AG08396 (cell line): Measurements from ENCODE around the gene L1TD1.
"Not testable (repeated sequence)": the region's sequence is repeated elsewhere in the genome, so short reads cannot be mapped to it uniquely, and the experiment has no call there.

Source experiments
- DNase-seq: peaks from one replicate; pipeline ENCODE4 v3.0.0; 2012; ENCODE audit warnings: low spot score, mixed read lengths

The L1TD1 gene

DNA sequence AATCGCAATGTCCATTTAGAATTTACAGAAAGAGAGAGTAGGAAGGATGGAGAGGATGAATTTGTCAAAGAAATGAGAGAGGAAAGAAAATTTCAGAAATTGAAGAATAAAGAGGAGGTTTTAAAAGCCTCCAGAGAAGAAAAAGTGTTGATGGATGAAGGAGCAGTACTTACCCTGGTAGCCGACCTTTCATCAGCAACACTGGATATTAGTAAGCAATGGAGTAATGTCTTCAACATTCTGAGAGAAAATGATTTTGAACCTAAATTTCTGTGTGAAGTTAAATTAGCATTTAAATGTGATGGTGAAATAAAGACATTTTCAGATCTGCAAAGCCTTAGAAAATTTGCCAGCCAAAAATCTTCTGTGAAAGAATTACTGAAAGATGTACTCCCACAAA, 12.5 kb downstream of the L1TD1 start:
- no peak for DNase-seq

DNA sequence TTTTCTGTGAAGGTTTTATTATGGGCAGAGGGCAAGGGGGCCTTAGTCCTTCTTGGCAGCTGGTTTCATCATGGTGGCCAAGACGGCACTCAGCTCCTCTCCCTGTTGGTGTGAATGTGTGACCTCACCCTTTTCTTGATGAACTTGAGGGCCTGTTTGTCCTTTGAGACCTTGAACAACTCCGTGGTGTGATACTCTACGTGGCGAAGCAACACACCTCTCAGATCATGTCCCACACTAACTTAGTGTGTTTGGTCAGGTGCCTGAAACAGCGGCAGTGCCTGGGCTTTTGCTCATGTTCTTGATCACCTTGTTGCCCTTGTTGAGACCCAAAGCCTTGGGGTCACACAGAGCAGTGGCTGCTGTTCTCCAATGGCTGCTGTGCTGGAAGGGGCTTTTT, 13.4 kb downstream of the L1TD1 start:
- no peak for DNase-seq

GRCh38 chr1:62208970-62209369, 14.3 kb downstream of the L1TD1 start:
- no peak for DNase-seq

DNA sequence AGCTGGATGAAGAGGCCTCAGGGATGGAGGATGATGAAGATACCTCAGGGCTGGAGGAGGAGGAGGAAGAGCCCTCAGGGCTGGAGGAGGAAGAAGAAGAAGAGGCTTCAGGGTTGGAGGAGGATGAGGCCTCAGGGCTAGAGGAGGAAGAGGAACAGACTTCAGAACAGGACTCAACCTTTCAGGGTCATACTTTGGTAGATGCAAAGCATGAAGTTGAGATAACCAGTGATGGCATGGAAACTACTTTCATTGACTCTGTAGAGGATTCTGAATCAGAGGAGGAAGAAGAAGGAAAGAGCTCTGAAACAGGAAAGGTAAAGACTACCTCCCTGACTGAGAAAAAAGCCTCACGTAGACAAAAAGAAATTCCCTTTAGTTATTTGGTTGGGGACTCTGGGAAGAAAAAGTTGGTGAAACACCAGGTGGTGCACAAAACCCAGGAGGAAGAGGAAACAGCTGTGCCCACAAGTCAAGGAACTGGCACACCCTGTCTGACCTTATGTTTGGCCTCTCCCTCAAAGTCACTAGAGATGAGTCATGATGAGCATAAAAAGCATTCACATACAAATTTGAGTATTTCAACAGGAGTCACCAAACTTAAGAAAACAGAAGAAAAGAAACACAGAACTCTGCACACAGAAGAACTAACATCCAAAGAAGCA, 15.4 kb downstream of the L1TD1 start:
- no peak for DNase-seq

- no peak for DNase-seq
Measured at GRCh38 chr1:62210960-62211359, 16.3 kb downstream of the L1TD1 start.

DNA sequence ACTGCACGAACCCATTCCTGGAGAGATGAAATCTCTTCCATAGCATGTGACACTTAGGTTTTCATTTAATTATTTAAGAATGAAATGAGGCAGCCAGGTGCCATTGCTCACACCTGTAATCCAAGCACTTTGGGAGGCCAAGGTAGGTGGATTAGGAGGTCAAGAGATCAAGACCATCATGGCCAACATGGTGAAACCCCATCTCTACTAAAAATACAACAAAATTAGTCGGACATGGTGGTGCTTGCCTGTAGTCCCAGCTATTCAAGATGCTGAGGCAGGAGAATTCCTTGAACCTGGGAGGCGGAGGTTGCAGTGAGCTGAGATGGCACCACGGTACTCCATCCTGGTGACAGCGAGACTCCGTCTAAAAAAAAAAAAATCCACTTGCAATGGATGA, 17.8 kb downstream of the L1TD1 start:
- DNase-seq: no peak

GRCh38 chr1:62213075-62213914, 18.6 kb downstream of the L1TD1 start:
- no peak for DNase-seq

GRCh38 chr1:62218604-62219003, 24.0 kb downstream of the L1TD1 start:
- no peak for DNase-seq

- DNase-seq: not testable (repeated sequence)
Measured at GRCh38 chr1:62220456-62220855, 25.8 kb downstream of the L1TD1 start.

GRCh38 chr1:62221171-62221570, 26.5 kb downstream of the L1TD1 start:
- DNase-seq: no peak

- no peak for DNase-seq
Measured at GRCh38 chr1:62222321-62222720, 27.7 kb downstream of the L1TD1 start.

DNA sequence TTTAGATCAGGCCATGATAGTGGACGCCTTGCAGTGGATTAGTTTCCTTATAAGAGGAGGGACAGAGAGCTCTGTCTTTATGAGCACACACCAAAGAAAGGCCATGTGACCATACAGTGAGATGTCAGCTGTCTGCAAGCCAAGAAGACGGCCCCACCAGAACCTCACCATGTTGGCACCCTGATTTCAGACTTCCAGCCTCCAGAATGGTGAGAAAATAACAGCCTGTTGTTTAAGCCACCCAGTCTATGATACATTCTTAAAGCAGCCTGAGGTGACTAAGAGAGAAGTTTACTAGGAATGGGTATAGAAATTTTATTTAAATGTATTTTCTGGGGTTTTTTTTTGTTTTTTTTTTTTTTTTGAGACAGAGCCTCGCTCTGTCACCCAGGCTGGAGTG, 29.5 kb downstream of the L1TD1 start:
- no peak for DNase-seq

- DNase-seq: no peak
Measured at GRCh38 chr1:62227496-62227895, 32.8 kb downstream of the L1TD1 start.

DNA sequence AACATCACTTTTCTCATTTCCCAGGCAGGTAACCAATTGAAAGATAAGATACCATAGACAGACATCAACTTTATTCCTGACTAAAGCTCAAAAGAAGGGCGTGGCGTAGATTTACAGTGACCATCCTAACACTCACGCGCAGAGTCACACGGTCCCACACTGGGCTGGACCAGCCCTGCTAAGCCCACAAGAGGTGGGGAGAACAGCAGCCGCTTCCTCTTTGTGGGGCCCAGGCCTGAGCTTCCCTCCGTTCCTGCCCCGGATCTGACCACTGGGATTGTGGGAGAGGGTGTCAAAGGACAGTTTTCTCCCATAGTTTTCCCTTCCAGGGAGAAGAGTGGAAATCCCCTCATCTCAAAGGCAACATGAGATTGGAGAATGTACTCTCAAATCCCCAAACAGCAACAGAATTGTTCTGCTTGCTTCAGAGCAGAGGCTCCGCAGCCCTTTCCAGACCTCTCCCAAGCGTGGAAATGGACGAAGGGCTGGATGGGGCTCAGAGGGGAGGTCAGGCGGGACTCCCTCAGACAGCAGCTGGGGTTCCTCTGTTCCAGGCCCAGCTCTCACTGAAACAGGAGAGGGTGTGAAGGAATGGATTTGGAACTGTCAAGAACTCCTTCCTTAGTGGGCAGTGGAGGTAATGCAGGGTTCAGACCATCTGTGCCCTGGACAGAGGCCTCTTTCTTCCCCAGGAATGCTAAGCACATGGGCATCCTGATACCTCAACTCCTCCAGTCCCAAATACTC, 33.7 kb downstream of the L1TD1 start:
- no peak for DNase-seq

DNA sequence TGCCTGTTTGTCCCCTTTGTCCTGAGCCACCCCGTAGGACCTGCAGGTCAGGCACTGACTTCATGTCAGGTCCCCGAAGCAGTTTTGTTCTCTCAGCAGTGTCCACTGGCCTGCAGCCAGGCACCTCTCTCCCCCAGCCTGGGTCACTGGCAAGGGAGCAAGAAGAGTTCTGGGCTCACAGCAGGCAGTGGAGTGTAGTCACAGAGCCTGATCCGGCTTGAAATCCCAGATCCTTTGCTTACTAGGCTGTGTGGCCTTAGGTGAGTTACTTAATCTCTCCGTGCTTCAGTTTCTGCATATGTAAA, 34.2 kb downstream of the L1TD1 start:
- DNase-seq: no peak

DNA sequence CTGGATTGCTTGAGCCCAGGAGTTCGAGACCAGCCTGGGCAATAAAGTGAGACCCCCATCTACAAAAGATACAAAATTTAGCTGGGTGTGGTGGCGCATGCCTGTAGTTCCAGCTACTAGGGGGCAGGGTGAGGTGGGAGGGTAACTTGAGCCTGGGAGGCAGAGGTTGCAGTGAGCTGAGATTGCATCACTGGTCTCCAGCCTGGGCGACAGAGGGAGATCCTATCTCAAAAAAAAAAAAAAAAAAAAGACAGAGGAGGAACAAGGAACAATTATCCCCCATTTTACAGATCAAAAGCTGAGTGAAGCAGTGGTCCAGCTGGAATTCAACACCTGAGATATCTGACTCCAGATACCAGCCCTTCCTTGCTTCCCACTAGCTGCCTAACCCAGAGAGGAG, 34.8 kb downstream of the L1TD1 start:
- DNase-seq: no peak

GRCh38 chr1:62229932-62230331, 35.3 kb downstream of the L1TD1 start:
- DNase-seq: no peak

- DNase-seq: no peak
Measured at GRCh38 chr1:62230718-62231117, 36.1 kb downstream of the L1TD1 start.

DNA sequence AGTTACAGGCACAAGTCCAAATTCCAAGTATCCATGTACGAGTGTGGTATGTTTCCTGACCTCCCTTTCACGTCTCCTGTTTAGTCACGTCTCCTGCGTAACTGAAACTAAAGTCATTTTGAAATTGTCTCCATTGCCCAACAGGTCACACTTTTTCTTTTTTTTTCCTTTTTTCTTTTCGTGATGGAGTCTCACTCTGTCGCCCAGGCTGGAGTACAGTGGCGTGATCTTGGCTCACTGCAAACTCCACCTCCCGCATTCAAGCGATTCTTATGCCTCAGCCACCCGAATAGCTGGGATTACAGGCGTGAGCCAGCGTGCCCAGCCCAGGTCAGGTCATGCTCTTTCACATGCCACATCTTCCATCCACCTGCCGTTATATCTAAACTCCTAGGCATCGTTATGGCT, 38.2 kb downstream of the L1TD1 start:
- DNase-seq: no peak

DNA sequence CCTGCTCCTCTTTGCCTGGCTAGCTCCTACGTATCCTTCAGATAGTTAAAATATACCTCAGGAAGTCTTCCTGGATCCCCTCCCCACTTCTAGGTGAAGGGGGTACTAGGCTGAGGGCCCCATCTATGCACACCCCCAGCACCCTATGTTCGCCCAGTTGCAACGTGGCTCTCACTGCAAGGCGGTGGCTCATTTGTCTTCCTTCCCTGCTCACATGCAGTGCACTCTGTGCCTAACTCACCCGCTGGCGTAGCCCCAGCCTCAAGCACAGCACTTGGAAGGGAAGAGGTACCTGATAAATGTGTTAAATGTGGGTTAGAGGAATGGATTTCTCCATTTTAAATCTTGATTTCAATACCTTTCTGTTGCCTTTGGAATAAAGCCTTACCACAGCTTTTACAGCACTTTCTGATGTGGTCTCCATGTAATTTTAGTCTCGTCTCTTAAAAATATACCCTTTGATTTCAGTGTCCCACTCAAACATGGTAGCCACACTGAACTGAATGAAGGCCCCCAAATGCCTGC, 39.3 kb downstream of the L1TD1 start:
- no peak for DNase-seq

DNA sequence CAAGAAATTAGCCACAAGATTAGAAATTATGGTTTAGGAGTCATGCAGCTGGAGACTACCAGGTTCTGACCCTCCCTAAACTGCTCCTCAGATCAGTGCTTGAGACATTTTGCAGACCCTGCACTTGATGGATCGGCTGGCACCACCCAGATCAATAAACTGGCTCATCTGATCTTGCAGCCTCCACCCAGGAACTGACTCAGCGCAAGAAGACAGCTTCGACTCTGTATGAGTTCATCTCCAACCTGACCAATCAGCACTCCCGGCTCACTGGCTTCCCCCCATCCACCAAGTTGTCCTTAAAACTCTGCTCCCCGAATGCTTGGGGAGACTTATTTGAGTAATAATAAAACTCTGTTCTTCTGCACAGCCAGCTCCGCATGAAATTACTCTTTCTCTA, 40.0 kb downstream of the L1TD1 start:
- DNase-seq: no peak

DNA sequence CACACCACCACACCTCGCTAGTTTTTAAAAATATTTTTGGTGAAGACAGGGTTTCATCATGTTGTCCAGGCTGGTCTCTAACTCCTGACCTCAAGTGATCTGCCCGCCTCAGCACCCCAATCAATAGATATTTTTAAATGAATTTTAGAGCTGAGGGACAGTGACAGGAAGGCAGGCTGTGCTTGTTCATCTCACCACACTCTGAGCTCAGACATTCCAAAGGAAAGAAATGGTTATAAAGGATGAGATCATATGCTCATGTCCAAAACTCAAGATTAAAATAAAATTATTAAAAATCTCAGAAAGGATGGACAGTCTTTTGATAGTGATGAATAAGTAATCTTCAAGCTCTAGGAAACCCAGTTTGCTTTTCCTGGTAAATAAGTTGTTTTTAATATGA, 40.9 kb downstream of the L1TD1 start:
- no peak for DNase-seq

DNA sequence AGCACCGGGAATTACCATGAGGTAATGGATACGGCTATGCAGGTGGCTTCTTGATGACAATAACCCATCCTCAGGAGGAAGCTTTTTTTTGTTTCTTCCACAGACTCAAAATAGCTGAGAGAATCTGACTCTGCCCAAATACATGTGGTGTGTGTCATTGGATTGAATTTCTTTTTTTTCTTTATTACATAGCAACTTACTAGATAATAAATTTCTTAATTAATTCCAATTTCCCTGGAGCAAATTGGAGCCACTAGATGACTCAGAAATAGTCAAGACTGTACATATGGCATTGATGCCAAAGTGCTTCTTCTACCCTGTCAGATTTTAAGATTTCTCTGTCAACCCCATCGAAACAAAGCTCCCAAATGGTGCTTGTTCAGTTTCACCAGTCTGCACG, 42.7 kb downstream of the L1TD1 start:
- DNase-seq: no peak
